H1 (cell line): ENCODE data around the gene NHSL2. TPM values are rescaled to one million over a fixed set of nuclear protein-coding genes. Genes with fewer than 3 reads are reported as not detected.
A peak's percentile ranks its signal among the peaks of the same experiment; 100 is the strongest.

Experiments used
- CTCF ChIA-PET: fragments of 300-600 bp; sonication (Branson Sonifier 250); formaldehyde crosslinking; loops from one replicate; lab custom pipeline; 2021; ENCODE audit not compliant: partially characterized antibody; lab: Charles Lee
- POLR2A ChIA-PET: fragments of 300-600 bp; sonication (Branson Sonifier 250); formaldehyde crosslinking; loops from one replicate; lab custom pipeline; 2021; ENCODE audit warnings: inconsistent platforms; ENCODE audit not compliant: partially characterized antibody; lab: Charles Lee
- DNase-seq, 2 experiments: peaks; one replicate each; pipeline versions ENCODE4 v3.0.0 to v3.0.0-alpha.2; 2010 to 2022; ENCODE audit warnings: low spot score in 2 of 2, low read depth in 1 of 2, mixed read lengths in 1 of 2
- FAIRE-seq: peaks from 2 replicates; lab custom pipeline; 2011; peaks lifted over from hg19 to GRCh38; lab: Jason Lieb, UNC
- H2AFZ ChIP-seq: 2 replicates; pipeline ENCODE4 v1.8.1; 2012; ENCODE audit warnings: low read length, inconsistent platforms
- H2AK5ac ChIP-seq: 2 replicates; pipeline ENCODE4 v1.6.1; 2013; ENCODE audit warnings: low read depth, low read length
- H2BK120ac ChIP-seq: replicated peaks from 2 replicates; pipeline ENCODE3; 2013; ENCODE audit warnings: low read depth, low read length, inconsistent platforms
- H2BK12ac ChIP-seq: 2 replicates; pipeline ENCODE4 v1.6.1; 2013; ENCODE audit warnings: low read depth, low read length
- H2BK15ac ChIP-seq: 2 replicates; pipeline ENCODE4 v1.6.1; 2013; ENCODE audit warnings: low read length
- H2BK20ac ChIP-seq: 2 replicates; pipeline ENCODE4 v1.6.1; 2013; ENCODE audit warnings: low read length
- H2BK5ac ChIP-seq: 2 replicates; pipeline ENCODE4 v1.6.1; 2013; ENCODE audit warnings: low read depth, low read length
- H3K14ac ChIP-seq: 2 replicates; pipeline ENCODE4 v1.6.1; 2013; ENCODE audit warnings: inconsistent platforms; ENCODE audit not compliant: insufficient read length
- H3K18ac ChIP-seq: 2 replicates; pipeline ENCODE4 v1.6.1; 2013; ENCODE audit warnings: low read length; ENCODE audit errors: extremely low read depth
- H3K23ac ChIP-seq: 2 replicates; pipeline ENCODE4 v1.6.1; 2013; ENCODE audit warnings: inconsistent platforms; ENCODE audit not compliant: insufficient read length
- H3K23me2 ChIP-seq: 2 replicates; pipeline ENCODE4 v1.6.1; 2013; ENCODE audit warnings: low read depth, low read length
- H3K27ac ChIP-seq: 2 replicates; pipeline ENCODE4 v1.6.1; 2011; ENCODE audit warnings: low read depth, low read length, inconsistent platforms
- H3K27me3 ChIP-seq, 4 experiments: replicated peaks in 1 of 4; 1 replicate in 1 of 4; 2 replicates in 3 of 4; pipeline versions ENCODE4 v1.6.1 to v1.8.1; 2011 to 2013; ENCODE audit warnings: low read length in 3 of 4, mild to moderate bottlenecking in 3 of 4, inconsistent platforms in 2 of 4, mixed read lengths in 2 of 4, moderate library complexity in 1 of 4; ENCODE audit not compliant: control insufficient read depth in 3 of 4, insufficient read depth in 3 of 4; ENCODE audit errors: extremely low read depth in 1 of 4
- H3K36me3 ChIP-seq, 4 experiments: 2 replicates each; pipeline versions ENCODE4 v1.6.1 to v1.8.1; 2011 to 2013; ENCODE audit warnings: mild to moderate bottlenecking in 4 of 4, low read length in 3 of 4, moderate library complexity in 2 of 4, control low read depth in 1 of 4, inconsistent platforms in 1 of 4; ENCODE audit not compliant: insufficient read depth in 4 of 4, control insufficient read depth in 2 of 4
- H3K4ac ChIP-seq: replicated peaks from 2 replicates; pipeline ENCODE3; 2013; ENCODE audit warnings: low read length, low read depth, mixed read lengths, inconsistent platforms; ENCODE audit not compliant: insufficient read length
- H3K4me1 ChIP-seq, 4 experiments: replicated peaks in 1 of 4; 1 replicate in 1 of 4; 2 replicates in 3 of 4; pipeline versions ENCODE4 v1.6.1 to v1.8.1; 2011 to 2013; ENCODE audit warnings: low read length in 3 of 4, inconsistent platforms in 2 of 4, mixed read lengths in 1 of 4; ENCODE audit not compliant: insufficient read depth in 4 of 4, control insufficient read depth in 3 of 4
- H3K4me2 ChIP-seq, 2 experiments: 2 replicates each; pipeline versions ENCODE4 v1.6.1 to v1.8.1; 2011 to 2013; ENCODE audit warnings: low read depth in 2 of 2, low read length in 2 of 2, control low read depth in 1 of 2, inconsistent platforms in 1 of 2, mild to moderate bottlenecking in 1 of 2; ENCODE audit not compliant: insufficient read depth in 1 of 2
- H3K4me3 ChIP-seq, 4 experiments: fragments of 200-600, 300-600 bp in 1 of 4; sonication (generic), shearing (Covaris generic), sonication (Bioruptor Twin) in 1 of 4; 2 replicates each; pipeline versions ENCODE4 v1.5.1 to v1.8.1; 2011 to 2016; ENCODE audit warnings: low read length in 4 of 4, low read depth in 3 of 4, control low read depth in 2 of 4, inconsistent platforms in 2 of 4, mild to moderate bottlenecking in 2 of 4, mixed read lengths in 1 of 4, moderate library complexity in 1 of 4; ENCODE audit not compliant: insufficient read depth in 2 of 4; ENCODE audit errors: extremely low read depth in 1 of 4
- H3K56ac ChIP-seq: replicated peaks from 2 replicates; pipeline ENCODE3; 2013; ENCODE audit warnings: low read depth, mild to moderate bottlenecking, mixed read lengths, low read length, inconsistent platforms; ENCODE audit not compliant: insufficient read length
- H3K79me1 ChIP-seq: 2 replicates; pipeline ENCODE4 v1.6.1; 2013; ENCODE audit warnings: low read depth, low read length, control low read depth
- H3K79me2 ChIP-seq, 2 experiments: 2 replicates each; pipeline versions ENCODE4 v1.6.1 to v1.8.1; 2012 to 2013; ENCODE audit warnings: low read length in 2 of 2, mild to moderate bottlenecking in 2 of 2, inconsistent platforms in 1 of 2; ENCODE audit not compliant: insufficient read depth in 2 of 2, control insufficient read depth in 1 of 2
- H3K9ac ChIP-seq, 4 experiments: replicated peaks in 1 of 4; 1 replicate in 1 of 4; 2 replicates in 3 of 4; pipeline versions ENCODE4 v1.6.1 to v1.8.1; 2011 to 2013; ENCODE audit warnings: low read depth in 3 of 4, low read length in 3 of 4, control low read depth in 2 of 4, mild to moderate bottlenecking in 2 of 4, moderate library complexity in 2 of 4, inconsistent platforms in 1 of 4; ENCODE audit errors: extremely low read depth in 1 of 4
- H3K9me3 ChIP-seq, 2 experiments: 2 replicates each; pipeline versions ENCODE4 v1.6.1 to v1.8.1; 2012 to 2013; ENCODE audit warnings: mild to moderate bottlenecking in 2 of 2, moderate library complexity in 2 of 2, control low read depth in 1 of 2, inconsistent platforms in 1 of 2, low read depth in 1 of 2, low read length in 1 of 2, mixed read lengths in 1 of 2; ENCODE audit not compliant: insufficient read depth in 2 of 2
- H4K20me1 ChIP-seq, 2 experiments: replicated peaks in 1 of 2; 2 replicates each; pipeline versions ENCODE3 to v1.8.1; 2011 to 2013; ENCODE audit warnings: inconsistent platforms in 2 of 2, low read length in 2 of 2, mild to moderate bottlenecking in 1 of 2; ENCODE audit not compliant: insufficient read depth in 2 of 2, control insufficient read depth in 1 of 2
- H4K5ac ChIP-seq: 2 replicates; pipeline ENCODE4 v1.6.1; 2013; ENCODE audit warnings: low read length, low read depth, mixed read lengths, inconsistent platforms; ENCODE audit not compliant: insufficient read length
- H4K8ac ChIP-seq: 2 replicates; pipeline ENCODE4 v1.8.0; 2013; ENCODE audit warnings: mild to moderate bottlenecking, moderate library complexity, low read length, inconsistent platforms; ENCODE audit not compliant: insufficient read depth; ENCODE audit errors: extremely low read depth
- H4K91ac ChIP-seq: replicated peaks from 2 replicates; pipeline ENCODE3; 2013; ENCODE audit warnings: low read length, mixed read lengths, inconsistent platforms; ENCODE audit not compliant: insufficient read length
- BCL11A ChIP-seq, 2 experiments: IDR thresholded peaks; one replicate each; pipeline ENCODE4 v1.6.1; 2011; ENCODE audit warnings: low read depth in 2 of 2, low read length in 2 of 2, mild to moderate bottlenecking in 2 of 2
- CBX5 ChIP-seq: fragments of 300-800, 300-1000 bp; sonication (generic); IDR thresholded peaks from 2 replicates; pipeline ENCODE4 v1.7.1; 2016; ENCODE audit warnings: antibody characterized with exemption, low read length, low read depth
- E2F6 ChIP-seq: IDR thresholded peaks from 2 replicates; pipeline ENCODE4 v1.6.1; 2012; ENCODE audit warnings: inconsistent platforms
- EGR1 ChIP-seq: IDR thresholded peaks from 2 replicates; pipeline ENCODE4 v1.6.1; 2011; ENCODE audit warnings: low read depth, low read length, borderline replicate concordance
- EZH2 ChIP-seq: fragments of 200-600 bp; sonication (generic); IDR thresholded peaks from 2 replicates; pipeline ENCODE4 v1.7.1; 2012; ENCODE audit warnings: low read depth, mild to moderate bottlenecking, moderate library complexity, low read length, inconsistent platforms; ENCODE audit not compliant: severe bottlenecking
- HDAC6 ChIP-seq: IDR thresholded peaks from one replicate; pipeline ENCODE4 v1.7.1; 2012; ENCODE audit warnings: low read depth, mild to moderate bottlenecking, inconsistent platforms, low read length, moderate library complexity
- JUN ChIP-seq: IDR thresholded peaks from 2 replicates; pipeline ENCODE4 v1.6.1; 2011; ENCODE audit warnings: low read depth, mild to moderate bottlenecking, improper control_type of control experiment, low read length
- MAX ChIP-seq: IDR thresholded peaks from 2 replicates; pipeline ENCODE4 v1.6.1; 2012; ENCODE audit warnings: inconsistent platforms
- RNF2 ChIP-seq: fragments of 200-900, 300-1000 bp; sonication (generic); IDR thresholded peaks from 2 replicates; pipeline ENCODE4 v1.7.1; 2016; ENCODE audit warnings: borderline replicate concordance, low read depth, mild to moderate bottlenecking, antibody characterized with exemption, low read length; ENCODE audit not compliant: poor library complexity, severe bottlenecking; ENCODE audit errors: missing control alignments
- SIRT6 ChIP-seq: IDR thresholded peaks from one replicate; pipeline ENCODE4 v1.7.1; 2012; ENCODE audit warnings: low read length, inconsistent platforms
- WGBS, 2 experiments: shearing (Covaris generic) in 1 of 2; methylation state at CpG; one replicate each; pipeline versions ENCODE4 v1.1.6 to v1.1.7; 2013 to 2015; ENCODE audit warnings: low lambda C conversion rate in 2 of 2, mixed read lengths in 2 of 2, inconsistent platforms in 1 of 2, low coverage in 1 of 2, missing lambda C conversion rate in 1 of 2; ENCODE audit not compliant: insufficient replicate concordance in 2 of 2, insufficient coverage in 1 of 2, insufficient read length in 1 of 2; ENCODE audit errors: extremely low coverage in 1 of 2, missing lambda C conversion rate in 1 of 2; 5-methylcytosine and 5-hydroxymethylcytosine counted together
- polyA plus RNA-seq, 7 experiments: library from polyadenylated mRNA; depleted of rRNA in 3 of 7; stranded (reverse) in 5 of 7; unstranded in 2 of 7; fragments of >200 nt in 5 of 7; fragments of 200-250 nt in 2 of 7; gene quantifications; 1 replicate in 5 of 7; 2 replicates in 1 of 7; 4 replicates in 1 of 7; pipeline versions ENCODE4 v1.2.1 to v1.2.3, GENCODE V29; 2011 to 2013; ENCODE audit warnings: missing spikeins in 2 of 7, mixed read lengths in 2 of 7
- total RNA-seq: library from RNA; stranded (reverse); fragmentation: NEBNext Ultra II Directional; extraction: Animal tissue kit (Norgen Biotek cat#: 25700); gene quantifications from 2 replicates; pipeline ENCODE4 v1.2.1, GENCODE V29; 2021

NHSL2 gene
- total and polyA plus RNA-seq, 2 of the 8 experiments (the other 6 are each of a cell fraction or from before 2014, with no cell fraction given) = 3.7 to 7.2 TPM

DNA sequence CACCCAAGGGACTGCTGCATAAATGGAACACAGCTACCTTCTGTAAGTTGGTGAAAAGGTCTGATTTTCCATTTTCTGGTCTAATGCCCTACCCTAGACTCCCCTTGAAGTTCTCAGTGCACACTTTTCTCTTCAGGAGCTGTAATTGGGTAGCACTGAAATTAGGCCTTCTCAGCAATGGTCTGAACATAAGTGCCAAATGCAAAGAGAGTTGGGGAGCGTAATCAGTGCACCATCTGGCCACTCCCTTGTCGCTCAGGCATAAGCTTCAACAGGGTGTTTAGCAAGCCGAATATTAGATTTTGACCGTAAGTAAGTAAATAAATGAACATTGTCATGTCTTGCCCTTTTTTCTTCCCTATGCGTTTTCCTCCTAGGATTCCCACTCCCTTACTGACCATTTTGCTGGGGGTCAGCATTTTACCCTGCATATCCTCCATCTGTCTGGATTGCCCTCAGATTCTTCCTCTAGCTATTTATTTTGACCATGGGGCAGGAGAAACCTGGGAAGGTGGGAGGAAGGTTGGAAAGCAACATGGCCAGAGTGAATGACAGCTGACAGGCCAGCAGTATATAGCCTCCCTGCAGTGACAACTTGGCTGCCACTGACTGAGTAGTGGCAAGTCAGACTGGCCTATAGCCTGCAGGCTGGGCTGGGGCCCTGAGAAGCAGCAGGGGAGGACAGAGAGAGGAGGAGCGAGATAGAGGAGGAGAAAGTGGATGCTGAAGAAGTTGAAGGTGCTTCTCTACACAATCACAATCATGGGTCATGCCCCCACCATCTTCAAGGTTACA, 2.7 kb downstream of the NHSL2 start:
- no peaks in the 10 kb centered on the region for H3K9me3 ChIP-seq
- H3K4me1 ChIP-seq = peaks cover 2 to 14% (median 9%) of the 10 kb centered on the region in 4 experiments; a peak in 4 of 7 replicates
- no peak overlapping the region for H3K4me3 ChIP-seq
- no peak overlapping the region for H4K91ac ChIP-seq
- H2BK15ac ChIP-seq = no peak overlapping the region
- no peak overlapping the region for H2BK5ac ChIP-seq
- no peak overlapping the region for H3K23ac ChIP-seq
- H4K5ac ChIP-seq = no peak overlapping the region
- H4K20me1 ChIP-seq = peaks cover 0 to 4% of the 10 kb centered on the region in 2 experiments
- H3K36me3 ChIP-seq = no peaks in the 10 kb centered on the region
- H3K27ac ChIP-seq = no peak overlapping the region
- peaks cover 3 to 45% of the 10 kb centered on the region in 2 experiments; a peak in 3 of 4 replicates for H3K79me2 ChIP-seq
- FAIRE-seq = no peak
- no peak overlapping the region for H2BK20ac ChIP-seq
- peaks cover 4% of the 10 kb centered on the region; the same call in 1 of the 2 replicates for H3K23me2 ChIP-seq
- H4K8ac ChIP-seq = no peak overlapping the region
- H3K4me2 ChIP-seq = peak overlapping the region in 1 of 2 experiments; percentile 87; a peak in 1 of 4 replicates
- H3K56ac ChIP-seq = no peak overlapping the region
- no peak overlapping the region for H3K14ac ChIP-seq
- WGBS, 2 experiments = 87% methylated on average over 6 of the region's 6 CpGs; no CpG with 5 or more reads in 1 of the 2 experiments
- no peaks in the 10 kb centered on the region for H3K27me3 ChIP-seq
- no peak overlapping the region for H2BK12ac ChIP-seq
- no peak overlapping the region for H2AK5ac ChIP-seq
- H3K79me1 ChIP-seq = 0 out of 2 replicates have a peak, but pooled peaks cover 3% of the 10 kb centered on the region
- no peak overlapping the region for H2BK120ac ChIP-seq
- DNase-seq = no peak
- H3K4ac ChIP-seq = no peak overlapping the region
- H3K18ac ChIP-seq = no peak overlapping the region
- ChIA-PET CTCF (interaction anchor here (0.9 to 7.0 kb wide), 6 partner anchors 22 to 88 kb away, joined by 3 to 68 read pairs (median 4); no protein-coding TSS in a partner anchor), POLR2A (interaction anchor here (1.4 to 1.5 kb wide), 2 partner anchors 36 to 84 kb away, joined by 3 to 4 read pairs; no protein-coding TSS in a partner anchor)
- no peak overlapping the region for H2AFZ ChIP-seq
- no peak overlapping the region for H3K9ac ChIP-seq
- TF ChIP-seq E2F6 (no peak), BCL11A (IDR thresholded peaks at IDR 0.05; ENCODE audit: low read depth in 2 of 2, low read length in 2 of 2) (no peak), CBX5 (no peak), HDAC6 (no peak), EZH2 (no peak), RNF2 (no peak), EGR1 (no peak), JUN (no peak), SIRT6 (no peak), MAX (no peak)
